Neuronal stem cell (in vitro differentiated cells): ENCODE measurements around the gene TIMP2.
"Not testable (repeated sequence)": the region's sequence is repeated elsewhere in the genome, so short reads cannot be mapped to it uniquely, and the experiment has no call there.

Source experiments
- DNase-seq: peaks from one replicate; pipeline ENCODE4 v3.0.0-alpha.2; 2013; ENCODE audit warnings: low spot score
- H2AFZ ChIP-seq: one replicate; pipeline ENCODE4 v1.6.1; 2013; ENCODE audit warnings: mild to moderate bottlenecking, low read length, inconsistent platforms
- H2AK5ac ChIP-seq: 2 replicates; pipeline ENCODE4 v1.6.1; 2013; ENCODE audit warnings: low read depth, mild to moderate bottlenecking, inconsistent platforms, low read length, moderate library complexity, mixed read lengths
- H2BK120ac ChIP-seq: 2 replicates; pipeline ENCODE4 v1.6.1; 2013; ENCODE audit warnings: low read depth, mild to moderate bottlenecking, inconsistent platforms, low read length, moderate library complexity, mixed read lengths
- H2BK12ac ChIP-seq: one replicate; pipeline ENCODE4 v1.6.1; 2013; ENCODE audit warnings: low read length, inconsistent platforms
- H2BK15ac ChIP-seq: 2 replicates; pipeline ENCODE4 v1.6.1; 2013; ENCODE audit warnings: mild to moderate bottlenecking, low read length, inconsistent platforms, mixed read lengths
- H2BK5ac ChIP-seq: one replicate; pipeline ENCODE4 v1.6.1; 2013; ENCODE audit warnings: inconsistent platforms, mild to moderate bottlenecking, low read length, moderate library complexity
- H3K14ac ChIP-seq: one replicate; pipeline ENCODE4 v1.6.1; 2013; ENCODE audit warnings: low read length, inconsistent platforms
- H3K18ac ChIP-seq: 2 replicates; pipeline ENCODE4 v1.6.1; 2013; ENCODE audit warnings: low read length, inconsistent platforms
- H3K23ac ChIP-seq: 2 replicates; pipeline ENCODE4 v1.6.1; 2013; ENCODE audit warnings: low read depth, mild to moderate bottlenecking, mixed read lengths, low read length, inconsistent platforms; ENCODE audit not compliant: poor library complexity
- H3K27ac ChIP-seq: replicated peaks from 3 replicates; pipeline ENCODE4 v1.5.1; 2013; ENCODE audit warnings: low read length, inconsistent platforms
- H3K27me3 ChIP-seq, 3 experiments: 2 replicates each; pipeline ENCODE4 v1.6.1; 2013; ENCODE audit warnings: low read length in 3 of 3, mild to moderate bottlenecking in 2 of 3, inconsistent platforms in 1 of 3, low read depth in 1 of 3, mixed read lengths in 1 of 3, moderate library complexity in 1 of 3; ENCODE audit not compliant: control insufficient read depth in 3 of 3, insufficient read depth in 3 of 3
- H3K36me3 ChIP-seq, 2 donors: replicated peaks in 1 of 2; 2 replicates each; pipeline ENCODE4 v1.6.1; 2013; ENCODE audit warnings: low read length in 2 of 2; ENCODE audit not compliant: control insufficient read depth in 2 of 2, insufficient read depth in 2 of 2
- H3K4ac ChIP-seq: 2 replicates; pipeline ENCODE4 v1.6.1; 2013; ENCODE audit warnings: inconsistent platforms, mild to moderate bottlenecking, low read length, moderate library complexity
- H3K4me1 ChIP-seq, 2 donors: 1 replicate in 1 of 2; 2 replicates in 1 of 2; pipeline ENCODE4 v1.6.1; 2013; ENCODE audit warnings: low read length in 2 of 2, low read depth in 1 of 2; ENCODE audit not compliant: control insufficient read depth in 2 of 2, insufficient read depth in 1 of 2
- H3K4me2 ChIP-seq: one replicate; pipeline ENCODE4 v1.6.1; 2013; ENCODE audit warnings: mild to moderate bottlenecking, low read length, inconsistent platforms; ENCODE audit not compliant: insufficient read depth, poor library complexity, severe bottlenecking
- H3K4me3 ChIP-seq, 2 donors: 2 replicates each; pipeline ENCODE4 v1.5.1; 2013; ENCODE audit warnings: low read length in 2 of 2, mild to moderate bottlenecking in 2 of 2, inconsistent platforms in 1 of 2, moderate library complexity in 1 of 2
- H3K79me1 ChIP-seq: one replicate; pipeline ENCODE4 v1.6.1; 2013; ENCODE audit warnings: low read depth, mild to moderate bottlenecking, inconsistent platforms, low read length, moderate library complexity
- H3K9ac ChIP-seq: one replicate; pipeline ENCODE4 v1.6.1; 2013; ENCODE audit warnings: mild to moderate bottlenecking, low read depth, low read length, inconsistent platforms; ENCODE audit not compliant: poor library complexity
- H3K9me3 ChIP-seq, 2 donors: replicated peaks in 1 of 2; 2 replicates each; pipeline versions ENCODE3 to v1.6.1; 2013; ENCODE audit warnings: low read length in 2 of 2, mild to moderate bottlenecking in 2 of 2, inconsistent platforms in 1 of 2, low read depth in 1 of 2, mixed read lengths in 1 of 2, moderate library complexity in 1 of 2; ENCODE audit not compliant: control insufficient read depth in 2 of 2, insufficient read depth in 1 of 2
- H4K8ac ChIP-seq: one replicate; pipeline ENCODE4 v1.6.1; 2013; ENCODE audit warnings: low read depth, mild to moderate bottlenecking, inconsistent platforms, low read length, moderate library complexity
- H4K91ac ChIP-seq: one replicate; pipeline ENCODE4 v1.6.1; 2013; ENCODE audit warnings: low read length, low read depth, mild to moderate bottlenecking, inconsistent platforms; ENCODE audit not compliant: poor library complexity
- WGBS, 2 donors: extraction: QIAGEN DNeasy Blood & Tissue Kit; methylation state at CpG; one replicate each; pipeline ENCODE4 v1.1.7; 2013; ENCODE audit warnings: missing lambda C conversion rate in 2 of 2, mixed read lengths in 1 of 2; ENCODE audit not compliant: insufficient read length in 2 of 2, insufficient replicate concordance in 1 of 2; ENCODE audit errors: extremely low coverage in 2 of 2; 5-methylcytosine and 5-hydroxymethylcytosine counted together

The TIMP2 gene

GRCh38 chr17:78890096-78890495 lies 35.1 kb downstream of the TIMP2 start:
- not testable (repeated sequence) for H3K9ac ChIP-seq, H2BK120ac ChIP-seq, H3K4me3 ChIP-seq, H3K9me3 ChIP-seq, H2AFZ ChIP-seq, H3K23ac ChIP-seq, H3K14ac ChIP-seq, H4K8ac ChIP-seq, H4K91ac ChIP-seq, H3K18ac ChIP-seq, H3K27ac ChIP-seq, H3K27me3 ChIP-seq, H2AK5ac ChIP-seq, H3K36me3 ChIP-seq, DNase-seq, H3K4ac ChIP-seq, H3K4me2 ChIP-seq, H2BK15ac ChIP-seq, H2BK12ac ChIP-seq, H2BK5ac ChIP-seq
- Histone ChIP-seq H3K4me1 (peaks cover 19 to 25% of the 10 kb centered on the region in 2 donors), H3K79me1 (peaks cover 18% of the 10 kb centered on the region)
- WGBS, 2 donors, result no CpG with 5 or more reads among the region's 11 CpGs

- DNase-seq, result no peak
- Histone ChIP-seq H3K79me1 (peaks cover 18% of the 10 kb centered on the region), H2AK5ac (no peak overlapping the region), H2BK15ac (no peak overlapping the region), H2BK120ac (no peak overlapping the region), H3K4me2 (no peak overlapping the region), H3K27ac (no peak overlapping the region), H3K4me3 (no peak overlapping the region), H3K14ac (no peak overlapping the region), H3K4me1 (peaks cover 25 to 30% of the 10 kb centered on the region in 2 donors), H4K91ac (no peak overlapping the region), H3K9ac (no peak overlapping the region), H2BK12ac (no peak overlapping the region), H3K9me3 (no peaks in the 10 kb centered on the region), H3K4ac (no peak overlapping the region), H3K23ac (no peak overlapping the region), H3K18ac (no peak overlapping the region), H2BK5ac (no peak overlapping the region), H4K8ac (no peak overlapping the region), H3K36me3 (peaks cover 0 to 8% of the 10 kb centered on the region in 2 donors), H2AFZ (no peak overlapping the region), H3K27me3 (no peaks in the 10 kb centered on the region)
- WGBS, 2 donors, result no CpG with 5 or more reads among the region's 8 CpGs
Measured at GRCh38 chr17:78889531-78889930, 35.7 kb downstream of the TIMP2 start.

- H3K23ac ChIP-seq, result no peak overlapping the region
- H3K9ac ChIP-seq, result no peak overlapping the region
- H2BK15ac ChIP-seq, result no peak overlapping the region
- no peak overlapping the region for H2AK5ac ChIP-seq
- H3K27me3 ChIP-seq, result no peaks in the 10 kb centered on the region
- no peak overlapping the region for H2BK12ac ChIP-seq
- no peak overlapping the region for H3K4ac ChIP-seq
- H4K8ac ChIP-seq, result no peak overlapping the region
- DNase-seq, result no peak
- no peak overlapping the region for H4K91ac ChIP-seq
- no peak overlapping the region for H3K4me2 ChIP-seq
- H3K4me3 ChIP-seq, result no peak overlapping the region
- no peak overlapping the region for H3K18ac ChIP-seq
- no CpG with 5 or more reads among the region's 10 CpGs for WGBS, 2 donors
- no peak overlapping the region for H2BK120ac ChIP-seq
- H3K36me3 ChIP-seq, result peaks cover 0 to 8% of the 10 kb centered on the region in 2 donors
- no peak overlapping the region for H3K14ac ChIP-seq
- H2BK5ac ChIP-seq, result no peak overlapping the region
- H3K27ac ChIP-seq, result no peak overlapping the region
- no peaks in the 10 kb centered on the region for H3K9me3 ChIP-seq
- no peak overlapping the region for H2AFZ ChIP-seq
- peaks cover 30 to 35% of the 10 kb centered on the region in 2 donors for H3K4me1 ChIP-seq
- H3K79me1 ChIP-seq, result peaks cover 17% of the 10 kb centered on the region
Measured at GRCh38 chr17:78888941-78889518, 36.2 kb downstream of the TIMP2 start.

GRCh38 chr17:78886954-78887353 lies 38.2 kb downstream of the TIMP2 start:
- Histone ChIP-seq H3K27ac (no peak overlapping the region), H3K18ac (peak overlapping the region; percentile 35), H2AK5ac (no peak overlapping the region), H3K9me3 (no peaks in the 10 kb centered on the region), H3K4me1 (peaks cover 32 to 34% of the 10 kb centered on the region in 2 donors), H3K9ac (no peak overlapping the region), H4K8ac (no peak overlapping the region), H2BK5ac (no peak overlapping the region), H3K27me3 (no peaks in the 10 kb centered on the region), H2BK15ac (no peak overlapping the region), H2AFZ (no peak overlapping the region), H3K4me3 (no peak overlapping the region), H3K36me3 (peaks cover 0 to 2% of the 10 kb centered on the region in 2 donors), H3K79me1 (peaks cover 7% of the 10 kb centered on the region), H3K4me2 (no peak overlapping the region), H3K23ac (no peak overlapping the region), H3K4ac (no peak overlapping the region), H2BK120ac (no peak overlapping the region), H3K14ac (no peak overlapping the region), H2BK12ac (no peak overlapping the region), H4K91ac (no peak overlapping the region)
- no CpG with 5 or more reads among the region's 12 CpGs for WGBS, 2 donors
- DNase-seq, result no peak
